B cell (primary cell): ENCODE measurements around the gene DGCR6L.

Experiments
- CTCF ChIP-seq: fragments of 200-600 bp; IDR thresholded peaks from one replicate; pipeline ENCODE4 v1.8.0; 2022; ENCODE audit warnings: antibody characterized with exemption, mild to moderate bottlenecking
- EZH2 ChIP-seq: IDR thresholded peaks from 2 replicates; pipeline ENCODE4 v1.6.1; 2012; ENCODE audit warnings: borderline replicate concordance, low read depth, mild to moderate bottlenecking, moderate library complexity, low read length; ENCODE audit not compliant: insufficient read depth, poor library complexity, severe bottlenecking

- TF ChIP-seq CTCF: no peak
- TF ChIP-seq EZH2: no peak
Observed at GRCh38 chr22:20292108-20292507, 27.8 kb downstream of the DGCR6L start.
